LoVo (cell line): ENCODE data around the gene CDKAL1.
"Not testable (repeated sequence)": the region's sequence is repeated elsewhere in the genome, so short reads cannot be mapped to it uniquely, and the experiment has no call there.

Experiments
- DNase-seq: peaks from one replicate; pipeline ENCODE4 v3.0.0-alpha.2; 2016; ENCODE audit warnings: low spot score

The CDKAL1 gene

DNA sequence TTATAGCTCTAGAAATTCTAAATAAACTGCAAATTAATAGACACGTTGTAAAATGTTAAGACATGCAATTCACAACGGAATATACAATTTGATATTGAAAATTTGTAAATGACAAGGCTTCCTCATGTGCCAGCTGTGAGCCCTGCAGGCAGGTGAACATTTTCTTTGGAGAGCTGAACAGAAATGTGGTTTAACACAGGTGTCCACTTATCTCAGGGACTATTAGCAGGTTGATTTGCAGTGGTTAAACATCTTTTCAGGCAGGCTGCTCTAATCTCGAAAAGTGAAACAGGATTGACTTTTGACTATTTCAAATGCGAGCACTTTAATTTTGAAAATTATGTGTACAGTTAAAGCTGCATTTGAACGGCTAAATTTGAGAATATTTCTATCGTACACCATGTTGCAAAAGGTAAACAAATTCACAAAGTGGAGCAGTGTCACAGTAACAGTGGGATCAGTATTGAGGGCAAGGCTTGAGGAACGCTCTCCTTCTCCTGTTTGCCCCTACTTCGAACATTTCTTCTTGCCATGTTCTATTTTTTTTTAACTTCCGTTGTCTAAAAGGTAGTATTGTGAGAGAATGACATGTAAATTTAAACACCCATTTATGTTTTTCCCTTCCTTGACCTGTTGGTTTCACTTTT, 210.8 kb downstream of the CDKAL1 start:
- DNase-seq = no peak

DNA sequence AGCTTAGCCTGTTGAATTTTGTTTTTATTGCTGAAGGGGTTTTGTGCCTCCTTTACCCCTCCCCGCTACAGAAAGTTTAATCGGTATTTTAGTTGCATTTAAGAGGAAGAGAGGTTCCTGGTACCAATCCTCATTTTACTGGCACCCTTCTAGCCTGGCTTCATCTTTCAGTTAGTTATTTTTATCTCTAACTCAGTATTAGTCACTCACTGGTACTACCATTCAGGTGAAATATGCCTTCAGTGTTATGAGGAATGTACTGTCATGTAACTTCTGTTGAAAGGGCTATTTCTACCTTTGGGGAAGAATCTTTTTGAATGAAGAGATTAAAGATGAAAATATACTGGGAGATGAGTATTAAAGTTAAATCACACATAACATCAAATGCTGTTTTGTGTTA, 211.8 kb downstream of the CDKAL1 start:
- no peak for DNase-seq

DNA sequence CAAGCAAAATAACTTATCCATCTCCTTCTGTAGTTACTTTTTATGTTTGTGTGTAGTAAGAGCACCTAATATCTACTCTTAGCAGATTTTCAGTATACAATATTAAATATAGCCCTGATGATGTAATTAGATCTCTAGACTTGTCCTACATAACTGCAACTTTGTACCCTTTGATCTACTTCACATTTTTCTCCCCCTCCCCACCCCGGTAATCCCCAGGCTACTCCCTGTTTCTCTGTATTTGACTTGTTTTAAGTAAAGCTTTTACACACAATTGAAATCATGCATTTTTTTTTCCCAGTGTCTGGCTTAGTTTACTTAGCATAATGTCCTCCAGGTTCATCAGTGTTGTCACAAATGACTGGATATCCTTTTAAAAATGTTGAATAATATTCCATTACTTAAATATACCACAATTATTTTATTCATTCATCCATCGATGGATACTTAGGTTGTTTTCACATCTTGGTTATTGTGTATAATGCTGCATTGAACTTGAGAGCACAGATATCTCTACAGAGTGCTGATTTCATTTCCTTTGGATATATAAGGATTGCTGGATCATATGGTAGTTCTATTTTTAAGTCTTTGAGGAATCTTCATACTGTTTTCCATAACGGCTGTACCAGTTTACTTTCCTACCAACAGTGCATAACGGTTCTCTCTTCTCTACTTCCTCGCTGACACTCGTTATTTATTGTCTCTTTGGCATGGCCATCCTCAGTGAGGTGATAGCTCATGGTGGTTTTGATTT, 212.7 kb downstream of the CDKAL1 start:
- no peak for DNase-seq

DNA sequence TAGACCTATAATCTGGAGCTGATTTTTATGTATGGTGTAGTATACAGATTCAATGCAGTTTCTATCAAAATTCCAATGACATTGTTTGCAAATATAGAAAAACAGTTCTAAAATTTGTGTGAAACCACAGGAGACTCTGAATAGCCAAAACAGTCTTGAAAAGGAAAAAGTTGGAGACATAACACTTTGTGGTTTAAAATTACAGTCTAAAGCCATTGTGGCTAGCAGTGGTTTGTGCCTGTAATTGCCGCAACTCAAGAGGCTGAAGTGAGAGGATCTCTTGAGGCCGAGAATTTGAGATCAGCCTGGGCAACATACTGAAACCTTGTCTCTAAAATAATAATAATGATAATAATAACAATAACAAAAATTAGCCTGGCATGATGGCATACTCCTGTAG, 213.7 kb downstream of the CDKAL1 start:
- DNase-seq = no peak

DNA sequence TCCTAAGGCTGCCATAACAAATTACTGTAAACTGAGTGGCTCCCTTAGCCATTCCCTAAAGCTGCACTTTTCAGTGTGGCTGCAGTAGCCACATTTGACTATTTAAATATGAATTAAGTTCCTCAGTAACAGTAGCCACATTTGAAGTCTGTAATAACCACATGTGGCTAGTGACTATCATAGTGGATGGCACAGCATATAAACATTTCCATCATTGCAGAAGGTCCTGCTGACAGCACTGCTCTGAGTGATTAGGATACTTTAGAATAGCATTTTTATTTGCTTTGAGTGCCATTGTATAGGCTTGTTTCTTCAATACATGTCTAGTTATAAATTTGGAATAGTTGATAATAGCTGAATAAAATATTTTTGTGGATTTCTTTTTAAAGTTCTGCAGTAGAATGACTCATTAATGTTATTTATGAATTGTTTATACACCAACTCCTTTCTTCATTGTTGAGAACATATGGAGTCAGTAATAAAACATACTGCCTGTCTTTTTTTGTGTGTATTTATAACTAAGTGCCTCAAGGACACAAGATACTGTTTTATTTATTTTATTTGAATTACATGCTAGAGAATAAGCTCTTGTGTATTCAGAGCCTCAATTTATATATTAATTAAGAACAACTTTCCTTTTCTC, 217.2 kb downstream of the CDKAL1 start:
- no peak for DNase-seq

DNA sequence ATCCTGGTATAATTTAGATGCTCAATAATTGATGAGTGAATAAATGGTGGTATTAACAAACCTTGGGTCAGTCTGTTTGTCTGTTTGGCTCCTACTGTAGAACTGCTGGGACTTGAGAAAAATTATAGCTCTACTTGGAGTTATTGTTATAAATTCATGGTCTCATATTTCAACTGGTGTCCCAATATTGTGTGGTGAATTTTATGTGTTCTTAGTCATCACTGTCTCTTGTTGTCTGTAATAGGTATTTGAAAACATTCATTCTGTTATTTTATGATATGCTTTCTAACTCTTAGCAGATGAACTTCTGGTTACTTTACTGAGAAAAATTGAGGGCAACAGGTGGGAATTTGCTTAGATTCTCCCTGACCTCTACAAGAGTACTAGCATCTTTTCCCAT, 221.4 kb downstream of the CDKAL1 start:
- DNase-seq = no peak

DNA sequence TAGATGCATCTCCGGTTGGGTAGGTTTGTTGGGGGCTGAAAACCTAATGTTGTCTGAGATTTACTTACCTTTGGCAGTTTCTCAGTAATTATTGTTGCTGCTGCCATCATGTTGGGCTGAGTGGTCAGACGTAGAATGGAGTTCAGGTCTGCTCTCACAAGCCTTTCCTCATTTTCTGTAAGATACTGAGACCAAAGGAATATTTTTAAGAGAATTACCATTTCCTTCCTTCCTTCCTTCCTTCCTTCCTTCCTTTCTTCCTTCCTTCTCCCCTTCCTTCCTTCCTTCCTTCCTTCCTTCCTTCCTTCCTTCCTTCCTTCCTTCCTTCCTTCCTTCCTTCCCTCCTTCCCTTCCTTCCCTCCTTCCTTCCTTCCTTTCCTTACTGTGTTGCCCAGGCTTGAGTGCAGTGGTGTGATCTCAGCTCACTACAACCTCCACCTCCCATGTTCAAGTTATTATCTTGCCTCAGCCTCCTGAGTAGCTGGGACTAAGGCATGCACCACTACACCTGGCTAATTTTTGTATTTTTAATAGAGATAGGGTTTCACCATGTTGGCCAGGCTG, 222.4 kb downstream of the CDKAL1 start:
- DNase-seq = not testable (repeated sequence)

DNA sequence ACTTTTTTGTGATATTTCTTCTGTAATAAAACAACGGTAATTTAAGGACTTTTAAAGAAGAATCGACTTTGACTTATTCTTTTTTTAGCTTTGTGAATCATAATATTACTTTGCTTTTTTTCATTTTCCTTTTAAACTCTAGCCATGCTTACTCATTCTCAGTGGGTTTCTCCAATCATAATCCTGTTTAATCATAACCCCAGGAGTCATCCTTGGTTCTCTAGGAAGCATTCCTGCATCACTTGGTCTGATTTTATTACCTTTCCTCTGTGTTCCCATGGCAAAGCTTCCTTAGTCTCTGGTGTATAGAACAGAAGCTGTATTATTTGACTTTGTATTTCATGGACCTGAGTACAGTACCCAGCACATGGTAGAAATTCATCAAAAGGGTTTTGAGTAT, 223.5 kb downstream of the CDKAL1 start:
- DNase-seq = no peak

DNA sequence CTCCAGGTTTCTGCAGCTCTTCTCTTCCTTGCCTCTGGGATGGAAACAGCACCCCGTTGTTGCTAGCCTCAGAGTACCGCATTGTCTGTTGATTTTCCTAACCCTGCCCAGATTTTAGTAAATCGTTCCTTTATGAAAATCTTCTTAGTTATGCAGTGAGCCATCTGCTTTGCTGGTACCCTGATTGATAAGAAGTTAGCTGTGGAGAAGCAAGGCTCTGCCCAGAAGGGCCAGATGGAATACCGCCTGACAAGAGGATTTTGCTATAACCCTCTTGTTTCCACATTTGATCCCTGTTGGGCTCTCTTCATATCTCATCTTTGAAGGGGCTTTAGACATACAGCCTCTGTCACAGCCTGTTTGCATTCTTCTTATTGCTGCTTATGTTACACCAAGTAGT, 229.0 kb downstream of the CDKAL1 start:
- no peak for DNase-seq

DNA sequence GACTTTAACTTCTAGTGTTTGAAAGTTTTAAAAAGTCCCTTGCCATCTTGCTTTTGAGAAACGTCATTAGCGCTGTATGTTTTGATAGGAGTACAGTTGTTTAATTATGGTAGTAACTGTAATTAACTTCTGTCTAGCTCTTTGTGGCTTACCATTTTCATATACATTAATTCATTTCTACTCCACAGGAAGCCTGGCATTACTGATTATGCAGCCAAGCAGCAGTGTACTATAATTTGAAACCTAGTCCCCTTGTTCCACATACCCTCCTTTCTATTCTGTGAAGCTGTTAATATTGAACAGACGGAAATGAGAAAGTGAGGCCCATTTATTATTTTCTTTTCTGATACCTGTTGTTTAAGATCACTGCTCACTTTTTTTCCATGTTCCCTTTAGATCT, 235.4 kb downstream of the CDKAL1 start:
- no peak for DNase-seq

DNA sequence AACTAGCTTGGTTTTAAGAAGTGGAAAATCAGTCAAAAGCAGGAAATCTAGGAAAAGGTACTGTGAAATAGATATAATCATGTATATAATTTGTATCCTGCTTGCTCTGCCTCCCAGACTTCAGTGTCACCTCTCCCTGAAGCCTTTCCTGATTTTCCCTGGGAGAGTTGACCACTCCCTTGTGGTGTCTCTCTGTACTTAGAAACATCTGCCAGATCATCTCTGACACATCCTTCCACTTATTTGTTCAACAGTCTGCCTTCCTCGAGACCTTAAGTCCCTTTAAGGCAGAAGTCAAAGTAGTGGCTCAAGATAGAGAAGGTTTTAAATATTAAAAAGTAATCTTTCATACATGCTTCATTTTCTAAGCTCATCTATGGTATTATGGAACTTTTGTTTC, 236.5 kb downstream of the CDKAL1 start:
- DNase-seq = no peak

DNA sequence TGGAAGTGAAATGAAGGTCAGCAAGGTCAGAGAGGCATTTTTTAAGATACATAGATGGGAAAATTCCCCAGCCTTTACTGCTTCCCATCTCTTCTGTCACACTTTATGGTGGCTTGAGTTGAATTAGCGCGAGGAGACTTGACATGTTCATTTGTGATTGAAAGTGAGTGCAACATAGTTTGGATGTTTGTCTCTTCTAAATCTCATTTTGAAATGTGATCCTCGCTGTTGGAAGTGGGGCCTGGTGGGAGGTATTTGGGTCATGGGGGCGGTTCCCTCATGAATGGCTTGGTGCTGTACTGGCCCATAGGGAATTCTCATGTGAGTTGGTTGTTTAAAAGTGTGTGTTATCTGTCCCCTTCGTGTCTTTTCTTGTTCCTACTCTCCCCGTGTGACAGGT, 237.2 kb downstream of the CDKAL1 start:
- DNase-seq = no peak

DNA sequence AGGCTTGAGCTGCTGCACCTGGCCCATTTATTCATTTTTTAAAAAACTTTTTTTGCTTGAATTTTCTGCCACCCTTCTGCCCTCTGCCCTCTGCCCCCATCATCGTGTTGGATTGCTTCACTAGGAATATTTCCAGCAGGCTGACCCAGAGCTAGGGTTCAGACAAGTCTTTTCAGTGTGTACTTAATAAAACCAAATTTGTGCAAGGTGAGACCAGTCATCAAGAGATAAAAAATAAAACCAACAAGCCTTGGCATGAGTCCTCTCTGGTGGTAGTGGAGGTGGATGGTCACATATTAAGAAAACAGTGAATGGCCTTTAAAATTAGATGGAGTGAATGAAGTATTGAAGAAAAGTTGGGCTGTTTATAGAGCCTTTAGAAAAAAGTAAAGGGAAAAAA, 239.6 kb downstream of the CDKAL1 start:
- DNase-seq = no peak

DNA sequence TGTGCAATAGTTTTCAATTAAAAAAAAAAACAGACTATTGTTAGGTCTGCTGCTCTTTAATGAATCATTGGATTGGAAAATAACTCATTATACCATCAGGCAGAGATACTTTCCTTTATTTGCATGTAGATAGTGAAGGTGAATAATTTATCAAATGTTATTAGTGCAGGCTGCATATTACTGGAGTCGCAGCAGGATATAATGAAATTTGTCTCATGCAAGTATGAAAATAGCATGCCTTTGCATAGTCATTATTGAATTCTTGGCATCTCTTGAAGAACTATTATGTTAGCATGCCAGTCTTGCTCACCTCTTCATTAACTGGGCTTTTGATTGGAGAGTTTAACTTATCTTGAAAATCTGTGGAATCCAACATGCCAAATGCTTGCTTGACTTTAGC, 241.7 kb downstream of the CDKAL1 start:
- DNase-seq = no peak

DNA sequence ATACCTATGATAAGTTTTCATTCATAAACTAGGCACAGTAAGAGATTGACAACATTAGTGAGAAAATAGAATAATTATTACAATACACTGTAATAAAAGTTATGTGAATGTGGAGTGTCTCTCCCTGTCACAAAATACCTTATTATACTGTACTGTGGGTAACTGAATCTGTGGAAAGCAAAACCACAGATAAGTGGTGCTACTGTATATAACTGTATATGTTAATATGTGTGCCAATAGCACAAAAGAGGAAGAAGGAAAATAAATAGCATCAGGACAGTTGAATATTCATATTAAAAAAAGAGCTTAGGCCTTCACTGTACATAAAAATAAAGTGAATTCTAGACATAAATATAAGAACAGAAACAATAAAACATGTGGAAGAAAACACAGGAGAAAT, 243.5 kb downstream of the CDKAL1 start:
- DNase-seq = no peak

DNA sequence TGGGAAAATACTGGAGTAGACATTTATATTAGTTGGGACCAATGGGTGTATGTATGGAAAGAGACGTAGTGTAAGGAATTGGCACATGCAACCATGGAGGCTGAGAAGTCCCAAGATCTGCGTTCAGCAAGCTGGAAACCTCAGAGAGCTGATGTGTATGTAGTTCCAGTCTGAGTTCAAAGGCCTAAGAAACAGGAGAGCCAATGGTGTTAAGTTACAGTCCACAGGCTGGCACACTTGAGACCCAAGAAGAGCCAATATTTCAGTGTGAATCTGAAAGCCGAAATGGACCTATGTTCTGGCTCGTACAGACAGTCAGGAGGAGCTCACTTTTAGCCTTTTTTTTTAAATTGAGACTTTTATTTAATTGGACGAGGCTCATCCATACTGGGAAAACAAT, 244.2 kb downstream of the CDKAL1 start:
- DNase-seq = no peak

DNA sequence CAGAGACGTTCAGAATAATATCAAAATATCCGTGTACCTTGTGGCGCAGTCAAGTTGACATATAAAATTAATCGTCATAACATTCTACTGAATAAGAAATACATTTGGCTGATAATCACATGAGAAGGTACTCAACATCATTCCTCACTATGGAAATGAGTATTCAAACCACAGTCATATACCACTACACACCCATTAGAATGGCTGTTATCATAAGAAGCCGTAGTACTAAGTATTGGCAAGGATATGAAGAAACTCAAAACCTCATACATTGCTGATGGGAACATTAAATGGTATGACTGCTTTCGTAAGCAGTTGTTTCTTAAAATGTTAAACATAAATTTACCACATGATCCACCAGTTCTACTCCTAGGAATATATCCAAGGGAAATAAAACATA, 244.7 kb downstream of the CDKAL1 start:
- DNase-seq = no peak

DNA sequence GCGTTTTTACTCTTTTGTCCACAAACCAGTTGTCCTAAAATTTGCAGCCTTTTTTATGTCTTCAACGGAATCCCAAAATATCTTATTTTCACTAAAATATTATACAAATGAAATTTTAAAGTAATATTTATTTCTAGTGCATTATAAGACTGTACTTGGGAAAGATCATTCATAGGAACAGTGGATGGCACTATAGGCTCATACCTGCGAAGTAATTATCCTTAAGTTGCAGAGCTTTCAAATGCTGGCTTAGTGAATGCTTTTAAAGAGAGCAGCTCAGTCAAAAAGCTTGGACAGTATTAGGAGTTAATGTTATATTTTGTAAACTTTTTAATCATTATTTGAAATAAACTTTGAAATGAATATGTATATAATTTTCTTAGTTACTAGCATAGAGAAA, 254.9 kb downstream of the CDKAL1 start:
- no peak for DNase-seq

DNA sequence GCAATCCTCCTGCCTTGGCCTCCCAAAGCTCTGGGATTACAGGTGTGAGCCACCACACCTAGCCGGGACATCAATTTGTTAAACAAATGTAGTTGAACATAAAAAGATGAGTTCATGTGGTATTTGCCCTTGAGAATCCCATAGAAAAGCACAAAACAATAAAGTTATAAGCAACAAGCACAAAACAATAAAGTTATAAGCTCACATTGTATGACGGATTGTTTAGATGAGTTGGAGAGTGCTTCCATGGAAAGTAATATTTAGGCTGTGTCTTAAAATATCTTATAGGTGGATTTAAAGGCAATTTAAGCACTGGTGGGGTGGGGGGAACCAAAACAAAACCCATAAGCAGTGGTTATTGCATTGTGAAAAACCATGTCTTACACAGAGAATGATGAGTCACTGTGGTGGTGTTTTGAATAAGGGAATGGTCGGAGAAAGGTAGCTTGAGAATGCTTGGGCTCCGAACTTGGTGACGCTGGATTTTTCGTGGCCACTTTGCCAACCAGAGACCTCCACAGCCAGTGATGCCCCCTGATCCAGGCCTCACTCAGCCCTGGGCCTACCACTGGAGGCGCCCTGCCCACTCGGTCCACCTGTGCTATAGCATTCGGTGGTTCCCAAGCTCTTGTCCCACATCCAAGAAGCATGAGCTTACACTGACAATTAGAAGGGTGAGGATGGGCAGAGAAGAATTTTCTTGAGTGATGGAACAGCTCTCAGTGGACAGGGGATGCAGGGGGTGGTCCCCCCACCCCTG, 256.0 kb downstream of the CDKAL1 start:
- no peak for DNase-seq

DNA sequence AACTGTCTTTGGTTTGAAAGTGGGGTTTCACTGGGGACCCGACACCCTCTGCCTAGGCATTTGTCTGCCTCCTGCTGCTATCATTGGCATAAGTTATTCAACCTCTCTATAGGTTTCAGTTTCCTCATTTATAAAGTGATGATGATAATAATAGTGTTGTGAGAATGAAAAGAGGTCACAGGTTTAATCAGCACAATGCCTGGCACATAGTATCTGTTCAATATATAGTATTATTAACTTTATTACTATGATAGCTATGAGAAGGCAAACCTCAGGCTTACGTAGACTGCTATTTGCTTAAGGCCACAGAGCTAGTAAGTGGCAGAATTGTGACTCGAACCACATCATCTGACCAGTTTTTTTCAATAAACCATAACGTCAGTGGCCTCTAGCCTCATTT, 256.8 kb downstream of the CDKAL1 start:
- DNase-seq = no peak

DNA sequence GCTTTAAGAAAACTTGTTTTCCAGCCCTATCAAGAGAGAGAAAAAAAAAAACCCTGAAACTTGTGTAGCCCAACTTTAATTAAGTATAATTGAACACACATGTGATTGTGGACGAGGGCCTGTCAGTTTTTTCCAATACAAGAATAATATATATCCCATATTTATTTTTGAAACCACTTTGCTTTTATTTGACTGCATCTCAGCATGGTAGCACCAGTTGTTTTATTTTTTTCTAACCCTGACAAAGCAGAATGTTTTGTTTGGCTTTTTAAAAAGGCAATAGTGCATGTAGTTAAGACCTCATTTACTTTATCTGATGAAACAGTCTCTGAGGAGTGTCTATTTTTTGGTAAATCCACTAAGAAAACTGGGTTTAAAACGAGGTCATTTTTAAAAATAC, 257.7 kb downstream of the CDKAL1 start:
- DNase-seq = no peak

DNA sequence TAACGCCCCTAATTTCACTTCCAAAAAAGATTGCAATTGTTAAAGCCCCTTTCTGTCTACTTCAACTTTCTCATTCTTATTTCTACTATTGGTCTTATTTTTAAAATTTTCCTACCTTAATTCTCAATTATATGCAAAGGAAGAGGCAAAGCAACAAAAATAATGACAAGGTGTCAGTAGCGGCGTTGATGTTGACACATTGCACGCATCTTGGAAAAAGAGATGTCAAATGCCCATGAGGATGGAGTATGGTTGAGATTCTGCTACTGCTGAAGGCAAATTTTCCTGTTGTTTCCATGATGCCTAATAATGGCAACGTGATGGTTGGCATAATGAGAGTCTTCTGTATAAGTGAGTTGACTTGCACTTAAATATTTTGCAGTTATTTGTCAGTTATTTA, 258.9 kb downstream of the CDKAL1 start:
- no peak for DNase-seq

DNA sequence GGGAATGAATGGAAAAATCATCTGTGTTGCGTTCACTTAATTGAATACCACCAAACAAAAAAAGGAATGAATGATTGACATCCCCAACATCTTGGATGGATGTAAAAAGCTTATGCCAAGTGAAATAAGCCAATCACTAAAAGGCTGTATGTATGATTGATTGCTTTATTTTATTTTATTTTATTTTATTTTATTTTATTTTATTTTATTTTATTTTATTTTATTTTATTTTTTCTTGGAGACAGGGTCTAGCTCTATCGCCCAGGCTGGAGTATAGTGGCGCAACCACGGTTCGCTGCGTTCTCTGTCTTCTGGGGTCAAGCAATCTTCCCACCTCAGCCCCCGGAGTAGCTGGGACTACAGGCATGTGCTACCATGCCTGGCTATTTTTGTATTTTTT, 263.3 kb downstream of the CDKAL1 start:
- no peak for DNase-seq
